GM08714 (cell line): ENCODE measurements around the gene AGAP1.

ENCODE experiments used
- H3K4me3 ChIP-seq: fragments of 200-500 bp; sonication (Bioruptor generic); 2 replicates; pipeline ENCODE4 v1.5.1; 2014; ENCODE audit warnings: mild to moderate bottlenecking, low read length, inconsistent platforms
- ZNF274 ChIP-seq: IDR thresholded peaks from 2 replicates; pipeline ENCODE4 v1.6.1; 2012; ENCODE audit warnings: mild to moderate bottlenecking, low read depth, low read length

AGAP1 gene

DNA sequence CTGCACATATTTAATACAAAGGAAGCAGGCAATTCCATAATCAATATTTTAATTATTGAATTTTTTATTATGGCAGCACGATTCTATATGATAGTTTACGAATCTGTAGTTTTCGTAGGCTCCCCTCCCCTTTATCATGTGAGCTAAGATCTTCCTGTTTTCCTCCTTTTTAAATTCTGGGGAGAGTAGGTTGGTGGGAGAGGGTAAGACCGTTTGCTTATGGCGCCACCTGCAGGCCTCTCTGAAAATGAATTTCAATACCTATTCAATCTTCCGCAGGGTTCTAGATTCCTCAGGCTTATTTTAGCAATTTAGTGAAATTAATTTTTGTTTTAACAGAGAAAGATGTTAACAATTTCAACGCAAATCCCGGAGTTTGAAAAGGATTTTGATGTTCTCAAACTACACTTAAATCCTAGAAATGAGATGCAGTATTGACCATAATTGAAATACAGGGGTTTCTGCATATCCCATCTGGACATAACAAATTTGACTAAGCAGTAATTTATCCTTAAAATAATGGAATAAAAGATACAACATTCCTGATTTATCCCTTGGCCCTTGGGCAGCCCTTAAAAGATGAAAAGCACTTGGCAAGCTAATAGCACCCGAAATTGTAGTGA lies 687.1 kb downstream of the AGAP1 start:
- no peak overlapping the region for H3K4me3 ChIP-seq
- TF ChIP-seq ZNF274: no peak
